Mesothelial cell of epicardium (in vitro differentiated cells): ENCODE results near the gene SLC38A10. TPM values are rescaled to one million over a fixed set of nuclear protein-coding genes. Genes with fewer than 3 reads are reported as not detected.

Source experiments
- DNase-seq, 2 experiments: peaks; one replicate each; pipeline ENCODE4 v3.0.0; 2021; ENCODE audit warnings: low spot score in 2 of 2; ENCODE audit not compliant: unreplicated experiment in 2 of 2
- H3K27ac Mint-ChIP-seq: 2 replicates; pipeline ENCODE4 v1.8.0; 2021; ENCODE audit warnings: mixed read lengths
- H3K27me3 Mint-ChIP-seq: 2 replicates; pipeline ENCODE4 v1.8.0; 2021; ENCODE audit warnings: low read depth, mixed read lengths
- H3K36me3 Mint-ChIP-seq: 2 replicates; pipeline ENCODE4 v1.8.0; 2021; ENCODE audit warnings: mixed read lengths
- H3K4me1 Mint-ChIP-seq: 2 replicates; pipeline ENCODE4 v1.8.0; 2021; ENCODE audit warnings: mixed read lengths
- H3K4me3 Mint-ChIP-seq: 2 replicates; pipeline ENCODE4 v1.8.0; 2021; ENCODE audit warnings: mild to moderate bottlenecking, moderate library complexity, mixed read lengths
- H3K9me3 Mint-ChIP-seq: 2 replicates; pipeline ENCODE4 v1.8.0; 2021; ENCODE audit warnings: mixed read lengths
- total RNA-seq: library from RNA; stranded (reverse); gene quantifications from 3 replicates; pipeline ENCODE4 v1.2.1, GENCODE V29; 2021
- TF ChIP-seq, protein P1 (sequence below): fragments of 200-600 bp; sonication (generic); IDR thresholded peaks from one replicate; pipeline ENCODE4 v1.5.0; 2021; ENCODE audit warnings: antibody characterized with exemption; ENCODE audit not compliant: unreplicated experiment

SLC38A10 gene
- total RNA-seq, 1 donor from 2014 or later = 103 TPM

DNA sequence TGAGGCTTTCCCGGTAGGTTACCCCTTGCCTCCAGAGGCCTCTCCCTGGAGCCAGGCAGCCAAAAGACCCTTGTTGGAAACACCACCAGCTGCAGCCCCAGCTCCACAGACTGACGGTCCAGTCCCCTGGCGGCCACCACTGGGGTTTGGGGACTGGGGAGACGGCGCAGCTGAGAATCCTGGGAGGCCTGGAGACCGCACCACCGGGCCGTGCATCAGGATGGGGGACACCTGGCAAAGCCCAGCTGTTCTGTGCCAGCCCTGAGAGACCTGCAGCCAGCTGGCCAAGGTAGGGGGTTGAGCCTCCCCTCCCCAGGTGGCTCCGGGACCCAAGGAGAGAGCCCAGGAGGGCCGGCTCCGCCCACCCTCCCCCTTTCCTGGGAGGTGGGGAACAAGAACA lies 8.3 kb upstream of the SLC38A10 start:
- no peaks in the 10 kb centered on the region for H3K27me3 Mint-ChIP-seq
- TF ChIP-seq, protein P1, sequence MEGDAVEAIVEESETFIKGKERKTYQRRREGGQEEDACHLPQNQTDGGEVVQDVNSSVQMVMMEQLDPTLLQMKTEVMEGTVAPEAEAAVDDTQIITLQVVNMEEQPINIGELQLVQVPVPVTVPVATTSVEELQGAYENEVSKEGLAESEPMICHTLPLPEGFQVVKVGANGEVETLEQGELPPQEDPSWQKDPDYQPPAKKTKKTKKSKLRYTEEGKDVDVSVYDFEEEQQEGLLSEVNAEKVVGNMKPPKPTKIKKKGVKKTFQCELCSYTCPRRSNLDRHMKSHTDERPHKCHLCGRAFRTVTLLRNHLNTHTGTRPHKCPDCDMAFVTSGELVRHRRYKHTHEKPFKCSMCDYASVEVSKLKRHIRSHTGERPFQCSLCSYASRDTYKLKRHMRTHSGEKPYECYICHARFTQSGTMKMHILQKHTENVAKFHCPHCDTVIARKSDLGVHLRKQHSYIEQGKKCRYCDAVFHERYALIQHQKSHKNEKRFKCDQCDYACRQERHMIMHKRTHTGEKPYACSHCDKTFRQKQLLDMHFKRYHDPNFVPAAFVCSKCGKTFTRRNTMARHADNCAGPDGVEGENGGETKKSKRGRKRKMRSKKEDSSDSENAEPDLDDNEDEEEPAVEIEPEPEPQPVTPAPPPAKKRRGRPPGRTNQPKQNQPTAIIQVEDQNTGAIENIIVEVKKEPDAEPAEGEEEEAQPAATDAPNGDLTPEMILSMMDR = no peak
- no peaks in the 10 kb centered on the region for H3K9me3 Mint-ChIP-seq
- no peak overlapping the region for H3K27ac Mint-ChIP-seq
- H3K4me1 Mint-ChIP-seq = peaks cover 18% of the 10 kb centered on the region
- no peaks in the 10 kb centered on the region for H3K36me3 Mint-ChIP-seq
- no peak for DNase-seq
- no peak overlapping the region for H3K4me3 Mint-ChIP-seq

DNA sequence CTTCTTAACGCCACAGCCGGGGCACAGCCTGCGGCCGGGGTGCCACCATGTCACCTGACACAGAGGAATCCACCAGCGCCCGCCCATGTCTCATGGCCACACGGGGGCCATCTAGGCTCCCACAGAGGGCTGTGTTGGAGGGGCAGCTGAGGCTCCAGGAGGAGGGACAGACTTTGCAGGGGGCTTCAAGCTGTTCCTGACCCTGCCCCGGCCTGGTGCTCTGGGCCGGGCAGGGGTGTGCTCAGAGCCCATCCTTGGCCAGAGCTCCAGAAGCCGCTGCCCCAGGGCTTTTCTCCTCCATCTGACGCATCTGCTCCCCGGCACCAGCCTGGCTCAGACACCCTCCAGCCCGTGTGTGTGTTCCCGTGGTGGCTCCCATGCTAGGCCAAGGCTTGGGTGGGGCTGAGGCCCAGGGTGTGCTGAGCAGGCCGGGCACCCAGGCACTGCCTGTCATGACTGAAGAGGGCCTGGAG lies 7.8 kb upstream of the SLC38A10 start:
- Mint-ChIP-seq H3K4me3 (no peak overlapping the region), H3K9me3 (no peaks in the 10 kb centered on the region), H3K27ac (no peak overlapping the region), H3K4me1 (peaks cover 18% of the 10 kb centered on the region), H3K36me3 (no peaks in the 10 kb centered on the region), H3K27me3 (no peaks in the 10 kb centered on the region)
- TF ChIP-seq, protein P1 = no peak
- no peak for DNase-seq

DNA sequence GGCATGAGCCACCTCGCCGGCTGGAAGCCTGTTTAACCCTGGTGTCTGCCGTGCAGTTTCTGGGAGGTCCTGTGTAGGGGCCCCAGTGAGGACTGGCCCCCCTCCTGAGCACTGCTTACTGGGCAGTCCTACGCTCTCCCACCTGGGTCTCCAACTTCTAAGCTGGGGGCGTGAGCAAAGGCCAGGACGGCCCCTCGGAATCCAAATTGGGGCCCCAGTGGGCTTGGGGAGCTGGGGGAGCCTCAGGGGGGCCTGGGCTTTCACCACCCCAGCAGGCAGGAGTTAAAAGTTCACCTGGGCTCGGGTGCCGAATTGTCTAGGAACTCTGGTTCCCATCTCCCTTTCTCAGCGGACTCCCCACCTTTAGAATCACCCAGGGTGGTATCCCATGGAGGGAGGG lies 7.2 kb upstream of the SLC38A10 start:
- no peaks in the 10 kb centered on the region for H3K36me3 Mint-ChIP-seq
- H3K4me1 Mint-ChIP-seq = peaks cover 15% of the 10 kb centered on the region
- no peak overlapping the region for H3K27ac Mint-ChIP-seq
- TF ChIP-seq, protein P1 = no peak
- H3K27me3 Mint-ChIP-seq = no peaks in the 10 kb centered on the region
- no peaks in the 10 kb centered on the region for H3K9me3 Mint-ChIP-seq
- DNase-seq = no peak
- no peak overlapping the region for H3K4me3 Mint-ChIP-seq

DNA sequence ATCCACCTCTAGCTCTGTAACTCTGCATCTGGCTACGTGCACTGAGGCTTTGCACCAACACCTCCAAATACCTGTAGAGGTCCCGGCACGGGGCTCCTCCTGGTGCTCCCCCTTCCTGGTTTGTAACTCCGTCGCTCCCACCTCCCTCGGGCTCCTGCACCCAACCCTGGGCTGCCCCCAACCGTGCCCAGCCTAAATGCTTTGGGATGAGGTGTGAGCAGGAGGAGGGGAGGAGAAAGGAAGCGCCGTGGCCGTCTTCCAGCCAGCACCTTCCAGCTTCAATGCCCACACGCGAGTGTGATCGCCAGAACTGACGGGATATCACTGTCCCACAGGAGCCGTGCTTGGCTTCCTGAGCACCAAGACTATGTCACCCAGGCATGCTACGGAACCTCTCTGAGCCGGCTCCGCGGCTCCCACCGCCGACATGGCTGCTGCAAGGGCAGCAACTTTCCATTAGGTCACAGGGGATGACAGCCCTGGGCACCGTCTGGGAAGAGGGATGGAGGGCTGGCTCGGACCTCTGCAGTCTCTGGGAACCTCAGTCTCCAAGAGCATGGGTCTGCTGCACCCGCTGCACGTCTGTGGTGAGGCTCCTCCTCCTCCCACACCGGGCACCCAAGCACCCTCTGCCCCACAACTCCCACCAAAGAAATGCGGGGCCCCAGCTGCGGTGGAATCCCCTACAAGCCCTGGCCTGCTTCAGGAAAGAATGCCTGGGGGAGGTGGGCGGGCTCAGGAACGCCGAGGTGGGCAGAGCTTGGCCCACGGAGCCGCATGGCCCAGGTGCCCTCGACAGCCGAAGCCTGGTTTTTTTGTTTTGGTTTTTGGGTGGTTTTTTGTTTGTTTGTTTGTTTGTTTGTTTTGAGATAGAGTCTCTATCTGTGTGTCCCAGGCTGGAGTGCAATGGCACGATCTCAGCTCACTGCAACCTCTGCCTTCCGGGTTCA lies 6.4 kb upstream of the SLC38A10 start:
- Mint-ChIP-seq H3K36me3 (no peaks in the 10 kb centered on the region), H3K27ac (no peak overlapping the region), H3K4me1 (peaks cover 14% of the 10 kb centered on the region), H3K27me3 (no peaks in the 10 kb centered on the region), H3K4me3 (no peak overlapping the region), H3K9me3 (no peaks in the 10 kb centered on the region)
- TF ChIP-seq, protein P1 = no peak
- no peak for DNase-seq

DNA sequence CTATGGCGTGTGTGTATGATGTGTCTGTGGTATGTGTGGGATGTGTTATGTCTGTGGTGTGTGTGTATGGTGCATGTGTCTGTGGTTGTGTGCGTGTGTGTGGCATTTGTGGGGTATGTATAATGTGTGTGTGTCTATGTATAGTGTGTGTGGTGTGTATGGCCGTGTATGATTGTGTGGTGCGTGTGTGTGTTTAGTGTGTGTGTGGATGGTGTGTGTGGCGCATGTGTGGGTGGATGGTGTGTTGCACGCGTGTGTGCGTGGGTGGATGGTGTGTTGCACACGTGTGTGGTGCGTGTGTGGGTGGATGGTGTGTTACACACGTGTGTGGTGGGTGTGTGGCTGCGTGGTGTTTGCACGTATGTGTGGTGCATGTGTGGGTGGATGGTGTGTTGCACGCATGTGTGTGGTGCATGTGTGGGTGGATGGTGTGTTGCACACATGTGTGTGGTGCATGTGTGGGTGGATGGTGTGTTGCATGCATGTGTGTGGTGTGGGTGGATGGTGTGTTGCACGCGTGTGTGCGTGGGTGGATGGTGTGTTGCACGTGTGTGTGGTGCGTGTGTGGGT lies 5.6 kb upstream of the SLC38A10 start:
- no peak for DNase-seq
- peaks cover 15% of the 10 kb centered on the region for H3K4me1 Mint-ChIP-seq
- no peak overlapping the region for H3K27ac Mint-ChIP-seq
- no peaks in the 10 kb centered on the region for H3K9me3 Mint-ChIP-seq
- TF ChIP-seq, protein P1 = no peak
- H3K27me3 Mint-ChIP-seq = no peaks in the 10 kb centered on the region
- H3K36me3 Mint-ChIP-seq = no peaks in the 10 kb centered on the region
- H3K4me3 Mint-ChIP-seq = no peak overlapping the region
